Activated T-cell treated with anti-CD3 and anti-CD28 coated beads, Interleukin-2, amount 50 U/mL, for 72 hours (primary cell): ENCODE data around the gene ARL6IP5. TPM values are rescaled to one million over a fixed set of nuclear protein-coding genes. Genes with fewer than 3 reads are reported as not detected.
A peak's percentile ranks its signal among the peaks of the same experiment; 100 is the strongest.

ENCODE experiments used
- ATAC-seq, 2 donors: fragments of 150-1000 bp; cut with Tn5 transposase; replicated peaks in 1 of 2; 2 replicates each; pipeline ENCODE4 v1.10.0; 2021; ENCODE audit warnings: moderate library complexity in 2 of 2, mild to moderate bottlenecking in 1 of 2
- DNase-seq, 2 donors: peaks; one replicate each; pipeline ENCODE4 v3.0.0; 2021 to 2022; ENCODE audit warnings: mixed read lengths in 1 of 2
- H3K27ac Mint-ChIP-seq: one replicate; pipeline ENCODE4 v1.8.0; 2022; ENCODE audit warnings: mild to moderate bottlenecking, moderate library complexity, mixed read lengths
- H3K27me3 Mint-ChIP-seq: one replicate; pipeline ENCODE4 v1.8.0; 2022; ENCODE audit warnings: low read depth, mixed read lengths
- H3K36me3 Mint-ChIP-seq, 2 donors: one replicate each; pipeline ENCODE4 v1.8.0; 2022; ENCODE audit warnings: mixed read lengths in 2 of 2, mild to moderate bottlenecking in 1 of 2; ENCODE audit not compliant: insufficient read depth in 2 of 2
- H3K4me1 Mint-ChIP-seq: one replicate; pipeline ENCODE4 v1.8.0; 2022; ENCODE audit warnings: low read depth, mixed read lengths
- H3K4me3 Mint-ChIP-seq, 2 donors: one replicate each; pipeline ENCODE4 v1.8.0; 2022; ENCODE audit warnings: mild to moderate bottlenecking in 2 of 2, mixed read lengths in 2 of 2, moderate library complexity in 2 of 2
- H3K9me3 Mint-ChIP-seq, 2 donors: one replicate each; pipeline ENCODE4 v1.8.0; 2022; ENCODE audit warnings: mixed read lengths in 2 of 2
- total RNA-seq, 2 donors: library from RNA; stranded (reverse); gene quantifications; one replicate each; pipeline ENCODE4 v1.2.3, GENCODE V29; 2022

Gene ARL6IP5
- total RNA-seq, 2 donors from 2014 or later, result 93.1 to 106 TPM

DNA sequence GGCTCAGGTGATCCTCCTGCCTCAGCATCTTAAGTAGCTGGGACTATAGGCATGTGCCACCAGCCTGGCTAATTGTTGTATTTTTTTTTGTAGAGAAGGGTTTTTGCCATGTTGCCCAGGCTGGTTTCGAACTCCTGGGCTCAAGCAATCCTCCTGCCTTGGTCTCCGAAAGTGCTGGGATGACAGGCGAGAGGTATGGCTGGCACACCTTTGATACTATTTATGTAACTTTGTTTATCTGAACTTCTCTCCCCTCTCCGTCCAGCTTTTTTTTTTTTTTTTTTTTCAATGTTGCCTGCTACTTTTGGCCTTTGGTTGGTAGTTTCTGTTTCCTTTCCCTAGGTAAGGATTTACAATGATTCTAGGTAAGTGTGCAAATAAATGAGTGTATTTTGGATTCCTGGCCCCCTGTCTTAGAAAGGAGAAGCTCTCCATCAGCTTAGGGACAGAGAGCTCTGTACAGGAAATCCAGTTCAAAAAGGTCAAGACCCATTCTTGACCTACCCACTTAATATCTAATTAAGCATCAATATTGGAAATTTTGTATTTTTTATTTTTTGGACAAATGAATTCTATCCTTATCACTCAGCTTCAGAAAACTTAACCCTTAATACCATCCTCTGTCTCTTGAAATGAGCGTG is 6.8 kb downstream of the ARL6IP5 start:
- H3K36me3 Mint-ChIP-seq, result peaks cover 8 to 28% of the 10 kb centered on the region in 2 donors
- peak; percentile 3 to 7 for ATAC-seq
- no peaks in the 10 kb centered on the region for H3K9me3 Mint-ChIP-seq
- no peaks in the 10 kb centered on the region for H3K27me3 Mint-ChIP-seq
- peaks cover 86% of the 10 kb centered on the region for H3K4me1 Mint-ChIP-seq
- peak overlapping the region; percentile 100 for H3K27ac Mint-ChIP-seq
- no peak for DNase-seq
- H3K4me3 Mint-ChIP-seq, result peak overlapping the region; percentile 71 to 92

DNA sequence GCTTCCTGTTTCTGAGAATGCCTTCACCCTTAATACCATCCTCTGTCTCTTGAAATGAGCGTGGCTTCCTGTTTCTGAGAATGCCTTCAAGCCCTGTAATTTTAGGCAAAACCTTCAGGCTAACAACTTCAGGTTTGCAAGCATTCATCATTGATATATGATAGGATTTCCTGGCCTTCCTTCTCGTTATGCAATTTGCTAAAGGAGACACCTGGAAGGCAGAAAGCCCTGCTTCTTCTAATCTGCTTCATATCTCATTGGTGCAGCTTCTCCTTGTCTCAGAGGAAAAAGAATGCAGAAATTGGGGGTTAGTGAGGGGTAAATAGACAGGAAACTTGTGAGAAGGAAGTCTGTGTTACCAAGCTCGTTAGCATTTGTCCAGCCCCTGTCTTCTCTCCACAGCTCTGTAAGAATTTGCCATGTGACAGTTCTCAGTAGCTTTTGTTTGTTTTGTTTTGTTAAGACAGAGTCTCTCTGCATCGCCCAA is 7.3 kb downstream of the ARL6IP5 start:
- H3K27me3 Mint-ChIP-seq, result no peaks in the 10 kb centered on the region
- H3K9me3 Mint-ChIP-seq, result no peaks in the 10 kb centered on the region
- ATAC-seq (peak; percentile 71 to 73), DNase-seq (peak; percentile 35 to 42)
- H3K36me3 Mint-ChIP-seq, result peaks cover 8 to 28% of the 10 kb centered on the region in 2 donors
- H3K27ac Mint-ChIP-seq, result peak overlapping the region; percentile 100
- peaks cover 91% of the 10 kb centered on the region for H3K4me1 Mint-ChIP-seq
- H3K4me3 Mint-ChIP-seq, result peak overlapping the region; percentile 71 to 92

DNA sequence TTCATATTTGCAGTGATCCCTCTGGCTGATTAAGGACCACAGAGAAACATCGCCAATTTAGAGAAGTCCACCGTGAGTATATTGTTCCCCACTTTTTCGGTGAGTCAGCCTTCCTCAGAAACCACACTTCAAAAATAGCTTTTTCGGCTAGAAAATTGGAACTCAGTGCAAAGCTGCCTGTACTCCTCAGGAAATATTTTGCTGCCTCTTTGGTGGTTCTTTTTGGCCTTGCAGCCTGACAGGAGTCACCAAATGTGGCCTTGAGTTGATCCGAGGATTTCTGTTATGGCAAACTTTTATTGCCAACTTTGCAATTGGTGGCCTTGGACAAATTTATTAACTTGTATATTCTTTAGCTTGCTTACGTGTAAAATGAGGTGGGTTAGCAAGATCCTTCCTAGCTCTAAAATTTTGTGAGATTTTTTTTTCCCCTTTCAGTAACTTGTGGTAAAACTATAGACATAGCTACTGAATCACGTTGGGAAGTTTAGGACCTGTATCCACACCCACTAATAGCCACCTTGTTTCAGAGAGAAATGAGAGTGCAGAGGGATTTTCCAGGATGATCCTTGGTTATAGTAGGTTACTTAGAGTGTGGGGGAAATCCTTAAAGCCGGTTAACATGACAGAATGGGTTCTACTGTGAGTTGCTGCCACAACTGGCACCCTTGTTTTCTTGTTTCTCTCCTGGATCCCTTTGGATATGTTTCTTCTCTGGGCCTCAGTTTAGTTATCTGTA is 9.9 kb downstream of the ARL6IP5 start:
- no peak for DNase-seq
- peaks cover 0 to 1% of the 10 kb centered on the region in 2 donors for H3K9me3 Mint-ChIP-seq

DNA sequence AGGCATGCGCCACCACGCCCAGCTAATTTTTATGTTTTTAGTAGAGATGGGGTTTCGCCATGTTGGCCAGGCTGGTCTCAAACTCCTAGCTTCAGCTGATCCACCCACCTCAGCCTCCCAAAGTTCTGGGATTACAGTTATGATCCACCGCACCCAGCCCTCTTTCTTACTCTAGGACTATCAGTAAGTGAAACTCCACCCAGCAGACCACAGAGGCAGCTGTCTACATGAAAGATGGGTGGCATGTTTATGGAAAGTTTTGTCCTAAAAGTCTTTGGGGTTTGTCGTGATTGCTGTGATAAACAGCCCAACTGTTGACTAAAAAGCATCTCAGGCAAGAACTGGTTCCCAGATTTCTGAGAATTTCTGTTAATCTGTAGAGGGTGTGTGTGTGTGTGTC is 10.9 kb downstream of the ARL6IP5 start:
- Mint-ChIP-seq H3K4me1 (peaks cover 91% of the 10 kb centered on the region), H3K27me3 (no peaks in the 10 kb centered on the region), H3K9me3 (peaks cover 0 to 1% of the 10 kb centered on the region in 2 donors), H3K27ac (peak overlapping the region; percentile 98), H3K36me3 (peaks cover 11 to 42% of the 10 kb centered on the region in 2 donors), H3K4me3 (peak overlapping the region; percentile 79 to 86)
- ATAC-seq, result peak; percentile 31 to 37
- DNase-seq, result peak in 1 of 2 donors; percentile 23

More for the DNA sequence above, 9.9 kb downstream of the ARL6IP5 start:
- Mint-ChIP-seq H3K27me3 (no peaks in the 10 kb centered on the region), H3K27ac (peak overlapping the region; percentile 100), H3K36me3 (peaks cover 11 to 35% of the 10 kb centered on the region in 2 donors), H3K4me1 (peaks cover 92% of the 10 kb centered on the region), H3K4me3 (peak overlapping the region; percentile 71 to 92)
- peak; percentile 25 to 57 for ATAC-seq

DNA sequence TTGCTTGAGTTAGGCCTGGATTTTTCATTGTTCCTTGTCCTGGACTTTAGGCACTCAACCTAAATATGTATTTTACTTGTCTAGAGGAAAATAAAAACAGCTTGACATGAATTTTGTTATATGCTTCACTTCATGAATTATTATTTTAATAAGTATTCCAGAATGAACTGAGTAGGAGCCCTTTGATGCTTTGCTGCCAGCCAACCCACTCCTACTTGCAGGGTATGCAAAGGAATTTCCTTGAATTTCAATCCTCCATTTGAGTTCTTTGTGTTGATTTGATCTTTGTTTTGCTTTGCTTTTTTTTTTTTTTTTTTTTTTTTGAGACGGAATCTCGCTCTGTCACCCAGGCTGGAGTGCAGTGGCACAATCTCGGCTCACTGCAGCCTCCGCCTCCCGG is 11.6 kb downstream of the ARL6IP5 start:
- peak overlapping the region; percentile 79 to 86 for H3K4me3 Mint-ChIP-seq
- H3K27ac Mint-ChIP-seq, result peak overlapping the region; percentile 98
- H3K36me3 Mint-ChIP-seq, result peaks cover 11 to 39% of the 10 kb centered on the region in 2 donors

DNA sequence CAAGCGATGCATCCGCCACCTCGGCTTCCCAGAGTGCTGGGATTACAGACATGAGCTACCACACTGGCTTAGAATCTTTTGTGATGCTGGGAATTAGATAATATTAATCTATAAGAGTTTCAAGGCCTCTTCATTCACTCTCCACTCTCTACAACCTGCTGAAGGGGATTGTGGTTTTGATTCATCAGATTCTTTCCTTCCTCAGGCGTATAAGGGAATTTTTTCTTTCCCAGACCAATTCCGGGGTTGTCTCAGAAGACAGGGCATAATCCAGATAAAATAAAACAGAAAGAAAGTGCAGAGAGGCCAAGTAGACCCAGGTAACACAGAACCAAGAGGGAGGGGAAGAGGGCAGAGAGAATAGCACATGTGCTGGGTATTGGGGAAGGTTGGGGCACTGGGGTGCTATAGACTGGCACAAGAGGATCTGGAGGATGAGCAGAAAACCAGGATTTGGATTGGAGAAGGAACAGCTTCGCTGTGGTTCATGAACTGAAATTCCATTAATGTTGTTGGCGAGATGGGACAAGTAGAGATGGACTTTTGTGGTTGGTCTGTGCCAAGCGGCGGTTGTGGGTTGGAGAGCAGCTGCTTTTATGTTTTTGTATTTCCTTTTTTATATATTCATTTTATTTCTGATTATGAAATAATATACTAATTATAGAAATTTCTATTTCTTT is 12.8 kb downstream of the ARL6IP5 start:
- H3K27ac Mint-ChIP-seq, result peak overlapping the region; percentile 94
- H3K4me3 Mint-ChIP-seq, result peak overlapping the region; percentile 34 to 45
- peaks cover 14 to 40% of the 10 kb centered on the region in 2 donors for H3K36me3 Mint-ChIP-seq
- peaks cover 84% of the 10 kb centered on the region for H3K4me1 Mint-ChIP-seq
- DNase-seq (no peak), ATAC-seq (no peak)
- H3K9me3 Mint-ChIP-seq, result peaks cover 0 to 1% of the 10 kb centered on the region in 2 donors
- no peaks in the 10 kb centered on the region for H3K27me3 Mint-ChIP-seq

More for the DNA sequence above, 11.6 kb downstream of the ARL6IP5 start:
- DNase-seq, result no peak
- Mint-ChIP-seq H3K9me3 (peaks cover 0 to 1% of the 10 kb centered on the region in 2 donors), H3K27me3 (no peaks in the 10 kb centered on the region), H3K4me1 (peaks cover 86% of the 10 kb centered on the region)
- no peak for ATAC-seq

DNA sequence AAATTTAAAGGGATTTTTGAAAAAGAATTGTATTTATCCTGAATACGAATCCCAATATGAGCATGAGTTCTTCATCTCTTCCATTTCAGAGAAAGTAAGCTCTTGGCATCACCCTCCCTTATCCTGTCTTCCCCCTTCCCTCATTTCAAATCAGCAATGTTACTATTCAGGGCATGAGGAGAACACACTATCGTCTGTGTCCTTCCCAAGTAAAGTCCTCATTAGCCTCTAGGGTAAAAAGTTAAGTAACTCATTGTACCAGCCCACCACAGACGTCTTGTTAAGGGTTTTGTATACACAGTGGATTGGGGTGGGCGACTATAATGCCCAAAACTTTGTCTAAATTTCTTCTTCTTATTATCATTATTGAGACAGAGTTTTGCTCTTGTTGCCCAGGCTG is 14.8 kb downstream of the ARL6IP5 start:
- Mint-ChIP-seq H3K4me1 (peaks cover 76% of the 10 kb centered on the region), H3K27me3 (no peaks in the 10 kb centered on the region), H3K27ac (peak overlapping the region; percentile 47), H3K9me3 (peaks cover 0 to 1% of the 10 kb centered on the region in 2 donors), H3K36me3 (peaks cover 18 to 42% of the 10 kb centered on the region in 2 donors), H3K4me3 (no peak overlapping the region)
- ATAC-seq (no peak), DNase-seq (no peak)

DNA sequence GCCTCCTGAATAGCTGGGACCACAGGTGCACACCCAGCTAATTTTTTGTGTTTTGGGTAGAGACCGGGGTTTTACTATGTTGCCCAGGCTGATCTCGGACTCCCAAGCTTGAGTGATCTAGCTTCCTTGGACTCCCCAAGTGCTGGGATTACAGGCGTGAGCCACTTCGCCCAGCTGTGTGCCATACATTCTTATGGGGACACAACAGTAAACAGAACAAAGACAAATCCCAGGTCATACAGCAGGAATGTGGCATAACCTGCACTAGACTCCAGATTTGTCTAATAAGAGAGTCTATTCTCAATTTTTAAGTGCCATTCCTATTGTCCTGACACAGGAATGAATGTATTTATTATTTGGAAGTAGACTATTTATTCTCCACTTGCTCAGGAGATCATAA is 17.6 kb downstream of the ARL6IP5 start:
- no peak for ATAC-seq
- Mint-ChIP-seq H3K27ac (peak overlapping the region; percentile 40), H3K4me1 (peaks cover 63% of the 10 kb centered on the region), H3K27me3 (no peaks in the 10 kb centered on the region), H3K9me3 (peaks cover 0 to 1% of the 10 kb centered on the region in 2 donors), H3K36me3 (peaks cover 14 to 40% of the 10 kb centered on the region in 2 donors), H3K4me3 (no peak overlapping the region)
- DNase-seq, result no peak

DNA sequence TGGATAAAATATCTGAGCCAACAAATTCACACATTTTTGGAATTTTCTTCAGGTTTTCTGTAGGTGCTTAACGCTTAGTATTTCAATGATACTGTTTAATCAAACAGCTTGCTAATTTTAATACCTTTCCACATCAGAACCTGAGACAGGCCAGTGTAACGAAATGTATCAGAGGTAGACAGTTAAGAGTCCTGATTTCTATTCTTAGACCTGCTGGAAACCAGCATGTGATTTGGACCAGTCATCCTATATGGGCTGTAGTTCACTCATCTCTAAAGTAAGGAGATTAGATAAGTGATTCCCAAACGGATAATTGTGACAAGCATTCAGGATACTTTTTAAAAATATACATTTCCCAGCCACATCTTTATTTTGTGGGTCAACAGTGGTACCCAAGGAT is 18.4 kb downstream of the ARL6IP5 start:
- Mint-ChIP-seq H3K27me3 (no peaks in the 10 kb centered on the region), H3K4me3 (no peak overlapping the region), H3K9me3 (peaks cover 0 to 1% of the 10 kb centered on the region in 2 donors), H3K36me3 (peaks cover 11 to 36% of the 10 kb centered on the region in 2 donors), H3K4me1 (peaks cover 65% of the 10 kb centered on the region), H3K27ac (peak overlapping the region; percentile 81)
- DNase-seq (no peak), ATAC-seq (no peak)

DNA sequence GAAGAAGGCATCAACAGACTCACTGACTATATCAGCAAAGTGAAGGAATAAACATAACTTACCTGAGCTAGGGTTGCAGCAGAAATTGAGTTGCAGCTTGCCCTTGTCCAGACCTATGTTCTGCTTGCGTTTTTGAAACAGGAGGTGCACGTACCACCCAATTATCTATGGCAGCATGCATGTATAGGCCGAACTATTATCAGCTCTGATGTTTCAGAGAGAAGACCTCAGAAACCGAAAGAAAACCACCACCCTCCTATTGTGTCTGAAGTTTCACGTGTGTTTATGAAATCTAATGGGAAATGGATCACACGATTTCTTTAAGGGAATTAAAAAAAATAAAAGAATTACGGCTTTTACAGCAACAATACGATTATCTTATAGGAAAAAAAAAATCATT is 19.8 kb downstream of the ARL6IP5 start:
- no peak overlapping the region for H3K27ac Mint-ChIP-seq
- peaks cover 9 to 30% of the 10 kb centered on the region in 2 donors for H3K36me3 Mint-ChIP-seq
- DNase-seq (no peak), ATAC-seq (no peak)
- no peak overlapping the region for H3K4me3 Mint-ChIP-seq
- H3K4me1 Mint-ChIP-seq, result peaks cover 55% of the 10 kb centered on the region
- no peaks in the 10 kb centered on the region for H3K9me3 Mint-ChIP-seq
- no peaks in the 10 kb centered on the region for H3K27me3 Mint-ChIP-seq

DNA sequence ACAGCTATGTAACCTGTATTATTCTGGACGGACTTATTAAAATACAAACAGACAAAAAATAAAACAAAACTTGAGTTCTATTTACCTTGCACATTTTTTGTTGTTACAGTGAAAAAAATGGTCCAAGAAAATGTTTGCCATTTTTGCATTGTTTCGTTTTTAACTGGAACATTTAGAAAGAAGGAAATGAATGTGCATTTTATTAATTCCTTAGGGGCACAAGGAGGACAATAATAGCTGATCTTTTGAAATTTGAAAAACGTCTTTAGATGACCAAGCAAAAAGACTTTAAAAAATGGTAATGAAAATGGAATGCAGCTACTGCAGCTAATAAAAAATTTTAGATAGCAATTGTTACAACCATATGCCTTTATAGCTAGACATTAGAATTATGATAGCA is 20.6 kb downstream of the ARL6IP5 start:
- DNase-seq (no peak), ATAC-seq (no peak)

DNA sequence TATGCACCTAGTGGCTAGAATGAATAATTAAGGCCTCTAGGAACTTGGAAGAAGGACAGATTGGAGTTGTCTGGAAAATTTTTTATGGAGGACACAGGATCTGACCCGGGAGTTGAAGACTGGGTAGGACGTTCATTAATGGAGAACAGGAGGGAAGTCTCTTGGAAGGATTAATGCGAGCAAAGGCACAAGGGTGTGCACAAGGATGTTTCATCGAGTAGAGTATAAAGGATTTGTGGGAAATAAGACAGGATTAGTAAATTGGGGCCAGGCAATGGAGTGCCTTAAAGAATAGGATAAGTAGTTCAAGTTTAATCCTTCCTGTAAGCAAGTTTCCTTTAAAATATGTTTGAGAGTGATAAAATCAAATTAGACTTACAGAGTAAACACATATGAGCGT is 23.1 kb downstream of the ARL6IP5 start:
- ATAC-seq (no peak), DNase-seq (no peak)
- Mint-ChIP-seq H3K4me3 (no peak overlapping the region), H3K27me3 (no peaks in the 10 kb centered on the region), H3K36me3 (peaks cover 4 to 14% of the 10 kb centered on the region in 2 donors), H3K4me1 (peaks cover 33% of the 10 kb centered on the region), H3K27ac (no peak overlapping the region), H3K9me3 (no peaks in the 10 kb centered on the region)

More for the DNA sequence above, 20.6 kb downstream of the ARL6IP5 start:
- H3K27ac Mint-ChIP-seq, result no peak overlapping the region
- no peak overlapping the region for H3K4me3 Mint-ChIP-seq
- H3K4me1 Mint-ChIP-seq, result peaks cover 48% of the 10 kb centered on the region
- H3K36me3 Mint-ChIP-seq, result peaks cover 9 to 22% of the 10 kb centered on the region in 2 donors
- H3K27me3 Mint-ChIP-seq, result no peaks in the 10 kb centered on the region
- no peaks in the 10 kb centered on the region for H3K9me3 Mint-ChIP-seq

DNA sequence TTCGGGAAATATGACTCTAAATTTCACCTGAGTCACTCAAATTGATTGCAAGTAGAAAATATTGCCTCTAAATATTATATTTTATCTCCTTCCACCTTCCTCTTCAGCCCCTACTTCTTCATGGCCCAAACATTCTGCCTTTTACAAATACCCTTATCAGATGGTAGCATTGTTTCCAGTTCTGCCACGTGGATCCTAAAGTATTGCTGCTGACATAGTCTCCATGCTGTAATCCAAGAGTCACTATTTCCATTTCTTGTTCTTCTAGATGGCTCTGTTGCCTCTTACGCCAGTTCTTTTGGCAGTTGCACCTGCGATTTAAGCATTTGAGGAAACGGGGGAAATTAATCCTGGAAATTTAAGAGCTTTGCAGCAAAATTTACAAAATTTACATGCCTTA is 24.1 kb downstream of the ARL6IP5 start:
- H3K9me3 Mint-ChIP-seq, result no peaks in the 10 kb centered on the region
- H3K27me3 Mint-ChIP-seq, result no peaks in the 10 kb centered on the region
- ATAC-seq, result no peak
- H3K4me1 Mint-ChIP-seq, result peaks cover 35% of the 10 kb centered on the region
- peaks cover 4 to 11% of the 10 kb centered on the region in 2 donors for H3K36me3 Mint-ChIP-seq
- DNase-seq, result no peak
- no peak overlapping the region for H3K27ac Mint-ChIP-seq
- no peak overlapping the region for H3K4me3 Mint-ChIP-seq
